NCI-H2029 treated with DMSO at 0.1 percent for 48 hours (cell line): ENCODE measurements around the gene TSPAN6.
A peak's percentile ranks its signal among the peaks of the same experiment; 100 is the strongest.

Source experiments
- DNase-seq: peaks from one replicate; lab custom pipeline; 2025; lab: John Stamatoyannopoulos, UW

TSPAN6 gene

DNA sequence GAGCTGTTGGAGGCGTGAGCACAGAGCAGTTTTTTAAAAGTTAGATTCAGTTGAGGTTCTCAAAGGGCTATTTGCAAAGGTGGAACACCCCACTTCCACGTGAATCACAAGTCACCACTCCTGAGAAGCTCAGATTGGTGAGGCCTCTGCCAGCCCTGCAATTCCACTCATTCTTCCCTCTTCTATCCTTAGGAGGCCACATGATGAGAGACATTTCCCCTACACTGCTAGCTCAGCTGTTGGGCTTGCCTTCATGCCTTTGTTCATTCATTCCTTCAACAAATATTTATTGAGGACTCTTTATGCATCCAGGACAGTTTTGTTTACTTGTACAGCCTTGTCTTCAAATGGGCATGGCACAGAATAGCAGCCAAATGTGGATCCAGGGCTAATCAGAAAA, 11.1 kb upstream of the TSPAN6 start:
- DNase-seq = peak; percentile 54

- no peak for DNase-seq
These were observed 10.5 kb upstream of the TSPAN6 start for GRCh38 chrX:100647095-100647494.

- DNase-seq = no peak
These were observed 8.5 kb upstream of the TSPAN6 start for GRCh38 chrX:100645106-100645505.

DNA sequence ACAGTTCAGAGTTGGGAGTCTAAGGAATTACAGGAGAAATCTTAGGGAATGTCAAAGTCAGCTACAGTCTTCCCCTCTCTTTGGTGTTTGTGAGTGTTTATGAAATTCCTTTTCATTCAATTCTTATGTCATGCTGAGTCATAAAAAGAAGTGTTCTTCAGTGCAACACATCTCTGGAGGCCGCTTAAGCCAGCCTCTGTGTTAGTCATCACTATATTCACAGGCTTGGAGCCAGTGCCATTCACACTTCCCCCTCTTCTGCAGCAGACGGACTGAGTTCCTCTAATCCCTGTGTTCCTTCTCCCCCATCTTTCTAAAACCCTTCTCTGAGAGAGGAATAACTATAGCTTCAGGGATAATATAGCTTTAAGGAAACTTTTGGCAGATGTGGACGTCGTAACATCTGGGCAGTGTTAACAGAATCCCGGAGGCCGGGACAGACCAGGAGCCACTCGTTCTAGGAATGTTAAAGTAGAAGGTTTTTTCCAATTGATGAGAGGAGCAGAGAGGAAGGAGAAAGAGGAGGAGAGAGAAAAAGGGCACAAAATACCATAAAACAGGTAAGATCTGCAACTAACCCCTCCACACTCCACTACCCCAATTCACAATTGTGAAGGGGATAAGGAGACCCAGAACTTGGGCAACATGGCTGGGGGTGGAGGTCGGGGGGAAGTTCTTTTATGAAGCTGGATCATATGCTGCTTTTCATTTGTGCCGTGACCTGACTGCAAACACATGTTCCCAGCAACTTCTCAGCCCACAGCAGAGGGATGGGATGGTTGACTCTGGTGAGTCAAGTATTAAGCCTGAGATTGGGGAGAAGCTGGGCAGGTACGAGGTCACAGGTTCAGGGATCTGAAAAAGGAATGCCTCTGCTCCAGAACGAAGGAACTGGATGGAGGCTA, 7.6 kb upstream of the TSPAN6 start, which contains the start of gene SRPX2:
Gene SRPX2, plus strand, starts transcription at position 244 of the 905 bp plus-strand sequence. CDS start 2,124 bp downstream, outside the sequence.
- no peak for DNase-seq

DNA sequence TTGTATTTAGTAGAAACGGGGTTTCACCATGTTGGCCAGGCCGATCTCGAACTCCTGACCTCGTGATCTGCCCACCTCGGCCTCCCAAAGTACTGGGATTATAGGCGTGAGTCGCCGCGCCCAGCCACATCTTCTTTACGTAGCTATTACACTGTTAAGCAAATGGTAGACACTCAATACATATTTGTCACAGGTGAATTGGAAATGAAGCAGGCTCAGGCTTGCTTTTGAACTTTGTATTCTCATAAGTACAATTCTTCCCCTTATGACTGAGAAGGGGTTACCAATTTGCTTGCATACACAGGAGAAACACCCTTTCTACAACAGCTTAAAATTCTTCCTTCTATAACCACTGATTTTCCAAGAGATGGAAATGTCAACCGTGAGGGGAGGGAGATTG, 6.6 kb upstream of the TSPAN6 start:
- no peak for DNase-seq

DNA sequence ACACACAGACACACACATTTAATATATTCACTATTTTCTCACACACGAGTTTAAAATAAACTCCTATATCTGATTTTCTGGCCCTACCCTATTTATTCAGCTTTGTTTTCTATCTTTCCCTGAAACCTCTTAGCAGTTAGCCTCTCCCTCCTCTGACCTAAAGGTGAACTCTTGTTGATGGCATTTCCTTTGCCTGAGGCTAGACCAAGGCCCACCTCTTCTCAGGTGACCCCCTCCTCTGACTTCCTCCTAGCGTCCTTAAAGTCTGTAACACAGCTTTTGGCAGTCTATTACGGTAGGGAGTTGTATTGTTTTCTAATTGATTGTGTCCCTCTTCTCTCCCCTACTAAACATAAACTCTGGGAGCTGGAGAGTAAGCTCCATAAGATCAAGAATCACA, 5.7 kb upstream of the TSPAN6 start:
- no peak for DNase-seq

- DNase-seq = no peak
These were observed 651 bp downstream of the TSPAN6 start for GRCh38 chrX:100635989-100636320.

- DNase-seq = no peak
These were observed 1.6 kb downstream of the TSPAN6 start for GRCh38 chrX:100635040-100635439.

GRCh38 chrX:100625985-100626491, 10.6 kb downstream of the TSPAN6 start:
- DNase-seq = no peak

GRCh38 chrX:100623001-100623400, 13.6 kb downstream of the TSPAN6 start:
- no peak for DNase-seq

DNA sequence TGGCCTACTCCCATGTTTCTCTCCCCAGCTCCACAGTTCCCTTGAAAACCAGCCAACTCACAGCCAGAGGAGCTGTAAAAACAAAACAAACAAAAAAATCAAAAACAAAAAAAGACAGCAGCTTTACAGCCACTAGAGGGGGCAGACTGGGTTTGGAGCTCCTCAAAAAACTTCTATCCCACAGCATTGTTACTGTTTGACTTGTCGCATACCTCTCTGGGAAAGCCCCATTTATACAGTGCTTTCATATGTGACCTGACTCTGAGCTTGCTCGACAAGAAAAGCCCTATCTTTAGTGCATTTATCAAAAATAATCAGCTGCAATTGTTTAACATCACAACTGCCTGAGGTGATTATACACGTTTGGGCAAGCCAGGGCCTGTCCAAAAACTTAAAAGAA, 21.6 kb downstream of the TSPAN6 start:
- peak; percentile 17 for DNase-seq

GRCh38 chrX:100611951-100612350, 24.7 kb downstream of the TSPAN6 start:
- no peak for DNase-seq

DNA sequence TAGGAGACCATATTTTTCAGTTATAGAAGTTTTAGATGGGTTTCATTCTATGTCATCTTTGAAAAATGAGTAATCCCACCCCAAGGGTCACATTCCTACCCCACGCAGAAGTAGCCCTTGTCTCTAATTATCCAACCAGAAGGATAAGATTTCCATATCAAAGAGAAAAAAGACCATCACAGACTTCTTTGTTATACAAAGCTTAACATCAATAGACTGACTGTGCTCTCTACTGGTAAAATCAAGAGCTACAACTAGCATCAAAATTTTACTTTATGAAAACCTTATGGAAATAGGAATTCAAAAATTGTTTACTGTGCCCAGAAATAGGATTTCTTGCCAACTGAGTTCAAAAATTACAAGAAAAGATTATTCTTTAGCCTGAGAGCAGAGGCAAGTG, 27.0 kb downstream of the TSPAN6 start:
- no peak for DNase-seq

DNA sequence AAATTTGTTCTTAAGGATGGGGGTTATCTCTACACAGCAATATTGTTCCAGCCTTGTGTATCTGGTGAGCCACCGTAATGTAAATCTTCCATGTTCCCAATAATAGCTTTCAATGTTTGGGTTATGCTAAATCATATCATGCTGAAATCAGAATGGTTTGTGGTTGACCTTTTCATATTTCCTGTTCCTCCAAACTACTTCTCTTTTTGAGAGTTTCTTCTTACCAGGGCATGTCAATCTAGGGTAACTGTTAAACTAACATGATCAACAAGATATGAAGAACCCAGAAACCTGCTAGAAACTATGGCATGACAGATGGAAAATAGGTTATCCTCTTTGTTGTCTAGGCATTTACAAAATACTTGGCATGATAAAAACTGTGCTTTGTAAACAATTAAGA, 29.9 kb downstream of the TSPAN6 start:
- DNase-seq = no peak

- no peak for DNase-seq
These were observed 35.8 kb downstream of the TSPAN6 start for GRCh38 chrX:100600758-100601157.

DNA sequence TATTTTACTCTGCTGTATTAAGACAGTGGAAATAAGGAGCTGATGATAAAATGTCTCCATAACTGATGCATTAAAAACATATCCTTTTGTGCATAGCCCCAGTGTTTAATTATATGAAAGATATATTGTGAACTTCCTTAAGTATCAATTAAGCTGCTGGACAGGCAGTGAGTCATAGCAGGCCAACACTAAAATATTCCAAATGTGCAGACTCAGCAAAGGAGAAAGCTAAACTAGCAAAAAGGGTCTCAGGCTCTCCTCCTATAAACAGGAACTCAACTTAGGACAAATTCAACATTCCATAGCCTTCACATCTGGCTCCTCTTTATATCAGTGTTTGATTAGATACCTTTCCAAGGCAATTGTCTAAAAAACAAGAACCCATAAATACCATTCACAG, 36.3 kb downstream of the TSPAN6 start:
- DNase-seq = no peak

DNA sequence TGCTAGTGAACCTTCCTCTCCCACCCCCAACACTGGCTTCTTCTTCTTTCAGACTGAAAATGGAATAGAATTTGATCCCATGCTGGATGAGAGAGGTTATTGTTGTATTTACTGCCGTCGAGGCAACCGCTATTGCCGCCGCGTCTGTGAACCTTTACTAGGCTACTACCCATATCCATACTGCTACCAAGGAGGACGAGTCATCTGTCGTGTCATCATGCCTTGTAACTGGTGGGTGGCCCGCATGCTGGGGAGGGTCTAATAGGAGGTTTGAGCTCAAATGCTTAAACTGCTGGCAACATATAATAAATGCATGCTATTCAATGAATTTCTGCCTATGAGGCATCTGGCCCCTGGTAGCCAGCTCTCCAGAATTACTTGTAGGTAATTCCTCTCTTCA, 37.1 kb downstream of the TSPAN6 start:
- DNase-seq = no peak

DNA sequence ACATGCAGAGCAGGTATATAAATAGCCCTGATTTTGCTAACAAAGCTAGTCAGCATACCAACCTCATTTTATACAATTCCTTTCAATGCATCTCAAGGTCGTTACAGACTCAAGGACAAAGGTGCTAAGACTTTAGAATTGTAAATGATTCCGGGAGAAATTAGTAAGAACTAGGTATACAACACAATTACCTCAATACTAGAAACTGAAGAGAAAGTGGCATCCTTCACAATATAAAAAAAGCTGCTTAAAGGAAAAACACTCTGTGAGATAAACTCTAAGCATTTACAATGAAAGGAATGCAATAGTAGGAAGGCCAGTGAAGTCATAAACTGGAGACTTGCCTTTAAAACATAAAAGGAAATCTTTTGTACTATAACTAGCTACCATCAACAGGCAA, 40.0 kb downstream of the TSPAN6 start:
- DNase-seq = no peak

DNA sequence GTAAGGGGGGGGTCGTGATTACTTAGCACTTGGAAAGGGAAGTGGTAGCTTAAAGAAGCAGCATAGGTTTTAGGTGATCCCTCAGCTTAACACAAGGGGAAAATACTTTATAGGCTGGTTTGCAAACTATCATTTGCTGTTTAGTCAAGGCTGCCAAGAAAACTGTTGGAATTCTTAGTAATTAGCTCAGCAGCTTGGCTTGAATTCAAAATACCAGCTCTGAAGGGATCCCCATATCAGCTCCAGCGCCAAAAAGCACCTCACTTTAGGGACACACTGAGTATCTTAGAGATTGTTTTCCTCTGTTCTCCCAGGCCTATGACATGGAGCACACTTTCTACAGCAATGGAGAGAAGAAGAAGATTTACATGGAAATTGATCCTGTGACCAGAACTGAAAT, 43.0 kb downstream of the TSPAN6 start:
- DNase-seq = no peak

DNA sequence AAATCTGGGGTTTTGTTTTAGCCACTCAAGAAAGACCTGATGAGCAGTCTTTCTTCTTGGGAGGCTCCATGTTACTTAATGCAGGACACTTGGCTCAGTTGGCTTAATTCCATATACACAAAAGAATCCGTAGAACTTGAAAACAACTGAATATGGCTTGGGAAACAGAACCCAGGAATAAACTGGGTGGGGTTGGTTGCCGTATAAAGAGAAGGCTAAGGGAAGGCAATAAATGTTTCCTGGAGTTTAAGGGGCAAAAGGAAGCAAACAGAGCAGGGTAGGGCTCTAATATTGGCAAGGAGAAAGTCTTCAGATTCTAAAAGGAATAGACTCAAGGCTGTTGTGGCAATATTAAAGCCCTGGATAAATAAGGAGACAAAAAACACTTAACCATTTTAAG, 43.5 kb downstream of the TSPAN6 start:
- DNase-seq = no peak

GRCh38 chrX:100591256-100592051, 45.2 kb downstream of the TSPAN6 start:
- no peak for DNase-seq

DNA sequence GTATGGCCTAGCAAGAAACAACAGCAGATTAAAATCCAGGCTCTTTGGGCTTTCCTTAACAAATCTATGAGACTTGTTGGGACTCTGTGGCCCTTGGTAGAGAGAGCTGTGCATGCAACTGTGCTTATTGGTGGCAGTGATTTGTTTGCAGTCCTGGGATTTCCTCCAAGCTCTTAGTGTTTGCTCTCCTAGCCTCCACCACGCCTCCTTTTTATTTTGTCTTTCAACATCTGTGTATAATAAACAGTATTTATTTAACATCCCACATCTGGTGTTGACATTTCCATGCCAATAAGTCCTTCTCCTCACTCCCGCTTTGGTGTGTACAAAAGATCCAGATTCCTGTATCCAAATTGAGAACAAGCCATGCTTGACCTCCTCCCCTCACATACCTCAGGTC, 48.7 kb downstream of the TSPAN6 start:
- peak; percentile 19 for DNase-seq

GRCh38 chrX:100586747-100587146, 49.9 kb downstream of the TSPAN6 start:
- no peak for DNase-seq
